RWPE1 (cell line): ENCODE data around the gene LPIN1.

Experiments
- CTCF ChIA-PET: fragments of 350-600 bp; sonication (Branson Sonifier 250); formaldehyde crosslinking; extraction: SDS; loops from one replicate; lab custom pipeline; 2021; lab: Yijun Ruan, JAX
- POLR2A ChIA-PET: fragments of 400-600 bp; formaldehyde crosslinking; extraction: SDS; loops from one replicate; lab custom pipeline; 2020; ENCODE audit warnings: antibody characterized with exemption; ENCODE audit not compliant: low non-redundant PET; lab: Yijun Ruan, JAX
- DNase-seq: peaks from one replicate; pipeline ENCODE4 v3.0.0; 2012; ENCODE audit warnings: low spot score
- H3K27ac ChIP-seq: fragments of 450-650 bp; 2 replicates; pipeline ENCODE4 v1.5.1; 2017
- TF ChIP-seq, protein P1 (sequence below): fragments of 450-650 bp; conservative IDR thresholded peaks from 2 replicates; pipeline ENCODE4 v1.5.1; 2017; ENCODE audit warnings: low read depth, mild to moderate bottlenecking

LPIN1 gene

DNA sequence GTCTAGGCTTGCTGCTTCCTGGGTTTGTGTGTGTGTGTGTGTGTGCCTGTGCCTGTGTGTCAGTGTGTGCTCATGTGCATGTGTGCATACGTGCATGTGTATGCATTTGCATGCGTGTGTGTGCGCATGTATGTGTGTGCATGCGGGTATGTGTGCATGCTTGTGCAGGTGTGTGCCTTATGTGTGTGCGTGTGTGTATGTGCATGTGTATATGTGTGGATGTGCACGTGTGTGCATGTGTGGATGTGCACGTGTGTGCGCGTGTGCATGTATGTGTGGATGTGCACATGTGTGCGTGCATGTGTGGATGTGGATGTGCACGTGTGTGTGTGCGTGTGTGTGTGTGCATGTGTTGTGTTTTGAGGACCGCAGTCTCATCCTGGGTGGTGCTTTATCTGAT is 42.8 kb downstream of the LPIN1 start:
- ChIA-PET CTCF (interaction anchor here (1.0 kb wide), 1 partner anchor 11 kb away, joined by 3 read pairs; no protein-coding TSS in a partner anchor), POLR2A (no interaction called here)
- no peak for DNase-seq
- H3K27ac ChIP-seq: no peak overlapping the region
- TF ChIP-seq, protein P1, sequence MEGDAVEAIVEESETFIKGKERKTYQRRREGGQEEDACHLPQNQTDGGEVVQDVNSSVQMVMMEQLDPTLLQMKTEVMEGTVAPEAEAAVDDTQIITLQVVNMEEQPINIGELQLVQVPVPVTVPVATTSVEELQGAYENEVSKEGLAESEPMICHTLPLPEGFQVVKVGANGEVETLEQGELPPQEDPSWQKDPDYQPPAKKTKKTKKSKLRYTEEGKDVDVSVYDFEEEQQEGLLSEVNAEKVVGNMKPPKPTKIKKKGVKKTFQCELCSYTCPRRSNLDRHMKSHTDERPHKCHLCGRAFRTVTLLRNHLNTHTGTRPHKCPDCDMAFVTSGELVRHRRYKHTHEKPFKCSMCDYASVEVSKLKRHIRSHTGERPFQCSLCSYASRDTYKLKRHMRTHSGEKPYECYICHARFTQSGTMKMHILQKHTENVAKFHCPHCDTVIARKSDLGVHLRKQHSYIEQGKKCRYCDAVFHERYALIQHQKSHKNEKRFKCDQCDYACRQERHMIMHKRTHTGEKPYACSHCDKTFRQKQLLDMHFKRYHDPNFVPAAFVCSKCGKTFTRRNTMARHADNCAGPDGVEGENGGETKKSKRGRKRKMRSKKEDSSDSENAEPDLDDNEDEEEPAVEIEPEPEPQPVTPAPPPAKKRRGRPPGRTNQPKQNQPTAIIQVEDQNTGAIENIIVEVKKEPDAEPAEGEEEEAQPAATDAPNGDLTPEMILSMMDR: no peak

DNA sequence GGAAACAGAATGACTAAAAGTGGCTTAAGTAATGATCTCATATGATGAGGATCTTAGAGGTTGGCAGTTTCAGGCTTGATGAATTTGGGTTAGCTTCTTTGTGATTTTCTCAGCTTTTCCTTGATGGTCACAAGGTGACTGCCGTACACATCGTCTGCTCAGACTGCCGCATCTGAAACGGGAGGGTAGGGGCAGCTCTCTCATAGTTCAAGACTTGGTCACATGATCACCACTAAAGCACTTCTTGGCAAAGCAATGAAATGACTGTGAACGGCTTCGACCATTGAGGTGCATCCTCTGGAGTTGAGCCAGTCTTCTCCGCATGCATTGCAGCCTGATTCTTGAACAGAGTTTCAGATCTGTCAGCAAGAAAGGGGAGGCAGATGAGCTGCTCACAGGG is 43.8 kb downstream of the LPIN1 start:
- no peak for DNase-seq
- CTCF ChIA-PET: interaction anchor here (0.6 to 1.2 kb wide), 3 partner anchors 11 to 191 kb away, joined by 3 to 4 read pairs (median 3); no protein-coding TSS in a partner anchor
- TF ChIP-seq, protein P1: no peak
- H3K27ac ChIP-seq: no peak overlapping the region
- POLR2A ChIA-PET: no interaction called here

DNA sequence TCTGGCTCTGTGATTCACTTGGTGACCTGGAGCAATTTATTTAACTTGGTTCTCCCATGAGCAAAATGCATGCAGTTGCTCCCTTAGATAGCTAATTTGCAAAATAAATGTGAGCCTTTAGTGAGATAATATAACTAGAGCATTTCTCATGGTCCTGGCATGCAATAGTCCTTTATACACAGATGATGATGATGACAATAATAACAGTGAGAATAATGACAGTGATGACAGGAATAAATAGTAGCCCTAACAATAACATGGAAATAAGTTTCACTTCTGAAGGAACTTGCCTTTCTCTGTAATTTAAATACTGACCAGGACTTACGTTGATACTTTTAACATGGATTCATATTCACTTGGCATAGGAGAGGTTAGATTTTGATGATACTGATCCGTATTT is 49.2 kb downstream of the LPIN1 start:
- no peak for DNase-seq
- TF ChIP-seq, protein P1: no peak
- CTCF ChIA-PET: no interaction called here
- POLR2A ChIA-PET: no interaction called here
- H3K27ac ChIP-seq: no peak overlapping the region

DNA sequence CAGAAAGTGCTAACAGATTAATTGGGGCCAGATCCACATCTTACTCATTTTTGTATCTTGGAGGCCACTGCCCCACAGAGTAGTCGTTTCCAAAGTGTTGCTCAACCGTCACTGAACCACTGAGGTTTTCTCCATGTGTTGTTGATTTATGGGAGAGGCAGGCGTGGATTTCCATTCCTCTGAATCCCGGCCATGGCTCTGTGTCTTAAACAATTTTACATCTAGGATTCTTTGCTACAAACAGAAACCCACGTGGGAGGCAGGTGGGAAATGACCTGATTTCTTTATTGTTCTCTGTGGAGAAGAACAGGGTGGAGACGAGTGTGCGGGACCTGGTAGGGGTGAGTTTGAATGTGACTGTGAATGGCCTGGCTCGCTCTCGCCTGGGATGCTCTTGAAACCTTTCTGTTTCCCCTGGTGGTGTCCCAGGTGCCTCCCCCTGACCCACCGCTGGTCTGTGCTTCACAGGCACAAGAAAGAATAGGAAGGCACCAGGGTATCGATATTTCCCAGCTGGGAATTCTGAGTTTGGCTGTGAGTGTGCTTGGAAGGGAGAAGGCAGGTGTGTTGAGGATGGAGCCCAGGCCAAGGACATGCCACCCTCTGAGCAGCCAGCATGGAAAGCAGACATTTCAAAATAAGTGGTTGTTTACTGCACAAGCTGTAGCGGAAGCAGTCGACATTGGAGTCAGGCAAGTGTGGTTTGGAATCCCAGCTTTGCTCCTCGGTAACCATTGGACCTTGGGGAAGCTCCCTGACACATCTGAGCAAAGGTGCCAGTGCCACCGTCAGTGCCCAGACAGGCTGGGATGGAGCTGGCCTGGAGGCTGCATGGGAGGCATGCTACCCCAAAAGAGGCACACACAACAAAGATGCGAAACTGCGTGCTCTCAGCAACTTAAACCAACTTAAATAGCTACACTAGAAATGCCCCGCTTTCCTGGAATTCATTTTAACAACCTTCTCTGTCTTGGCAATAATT is 50.0 kb downstream of the LPIN1 start:
- POLR2A ChIA-PET: no interaction called here
- no peak for DNase-seq
- TF ChIP-seq, protein P1: no peak
- CTCF ChIA-PET: interaction anchor here (0.6 kb wide), 1 partner anchor 1751 kb away, joined by 3 read pairs; no protein-coding TSS in a partner anchor
- no peak overlapping the region for H3K27ac ChIP-seq

DNA sequence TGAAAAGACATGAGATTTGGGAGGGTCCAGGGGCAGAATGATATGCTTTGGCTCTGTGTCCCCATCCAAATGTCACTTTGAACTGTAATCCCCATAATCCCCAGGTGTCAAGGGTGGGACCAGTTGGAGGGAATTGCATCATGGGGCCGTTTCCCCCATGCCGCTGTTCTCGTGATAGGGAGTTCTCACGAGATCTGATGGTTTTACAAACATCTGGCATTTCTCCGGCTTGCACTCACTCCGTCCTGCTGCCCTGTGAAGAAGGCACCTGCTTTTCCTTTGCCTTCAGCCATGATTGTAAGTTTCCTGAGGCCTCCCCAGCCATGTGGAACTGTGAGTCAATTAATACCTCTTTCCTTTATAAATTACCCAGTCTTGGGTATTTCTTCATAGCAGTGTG is 51.4 kb downstream of the LPIN1 start:
- DNase-seq: no peak
- CTCF ChIA-PET: no interaction called here
- POLR2A ChIA-PET: no interaction called here
- no peak overlapping the region for H3K27ac ChIP-seq
- TF ChIP-seq, protein P1: no peak

DNA sequence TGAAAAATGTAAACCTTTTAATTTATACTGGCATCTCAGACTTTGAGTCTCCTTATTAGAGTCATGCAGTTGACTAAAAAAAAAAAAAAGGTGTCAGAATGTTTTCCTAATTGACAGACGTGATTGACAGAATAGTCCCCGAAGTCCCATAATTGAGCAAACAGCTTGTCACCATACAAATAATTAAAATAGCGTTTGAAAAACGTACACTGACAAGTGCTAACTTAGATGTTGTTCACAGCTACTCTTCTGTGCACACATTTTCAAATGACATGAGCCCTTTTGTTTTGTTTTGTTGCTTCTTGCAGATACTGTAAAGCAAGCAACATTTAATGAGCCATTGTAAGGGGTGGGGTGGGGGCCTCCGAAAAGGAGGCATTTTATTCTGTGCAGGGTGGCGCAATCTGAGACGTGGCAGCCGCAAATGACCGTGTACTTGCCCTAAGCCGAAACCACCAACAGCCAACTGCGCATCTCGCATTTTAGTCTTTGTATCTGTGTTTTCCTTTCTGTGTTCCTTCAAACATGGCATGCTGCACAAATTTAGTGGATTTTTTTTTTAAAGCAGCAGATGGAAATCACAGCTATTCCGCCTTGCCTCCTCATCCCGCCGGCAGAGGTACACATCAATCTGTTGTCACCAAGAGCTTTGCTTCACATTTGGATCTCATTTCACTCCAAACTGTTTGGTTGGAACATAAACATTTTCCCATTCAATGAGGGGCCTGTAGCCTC is 52.4 kb downstream of the LPIN1 start:
- H3K27ac ChIP-seq: no peak overlapping the region
- TF ChIP-seq, protein P1: no peak
- ChIA-PET POLR2A (no interaction called here), CTCF (interaction anchor here (1.0 kb wide), 1 partner anchor 918 kb away, joined by 4 read pairs; the partner anchor contains the start of gene TRIB2)
- DNase-seq: no peak
